Measurements from ENCODE around the gene FFAR1. TPM values are rescaled to one million over a fixed set of nuclear protein-coding genes. Genes with fewer than 3 reads are reported as not detected.
A peak's percentile ranks its signal among the peaks of the same experiment; 100 is the strongest.

FFAR1 gene
- total and polyA plus RNA-seq, 10 donors, result 0.16 to 0.52 (median 0.26) TPM; not detected in 3

DNA sequence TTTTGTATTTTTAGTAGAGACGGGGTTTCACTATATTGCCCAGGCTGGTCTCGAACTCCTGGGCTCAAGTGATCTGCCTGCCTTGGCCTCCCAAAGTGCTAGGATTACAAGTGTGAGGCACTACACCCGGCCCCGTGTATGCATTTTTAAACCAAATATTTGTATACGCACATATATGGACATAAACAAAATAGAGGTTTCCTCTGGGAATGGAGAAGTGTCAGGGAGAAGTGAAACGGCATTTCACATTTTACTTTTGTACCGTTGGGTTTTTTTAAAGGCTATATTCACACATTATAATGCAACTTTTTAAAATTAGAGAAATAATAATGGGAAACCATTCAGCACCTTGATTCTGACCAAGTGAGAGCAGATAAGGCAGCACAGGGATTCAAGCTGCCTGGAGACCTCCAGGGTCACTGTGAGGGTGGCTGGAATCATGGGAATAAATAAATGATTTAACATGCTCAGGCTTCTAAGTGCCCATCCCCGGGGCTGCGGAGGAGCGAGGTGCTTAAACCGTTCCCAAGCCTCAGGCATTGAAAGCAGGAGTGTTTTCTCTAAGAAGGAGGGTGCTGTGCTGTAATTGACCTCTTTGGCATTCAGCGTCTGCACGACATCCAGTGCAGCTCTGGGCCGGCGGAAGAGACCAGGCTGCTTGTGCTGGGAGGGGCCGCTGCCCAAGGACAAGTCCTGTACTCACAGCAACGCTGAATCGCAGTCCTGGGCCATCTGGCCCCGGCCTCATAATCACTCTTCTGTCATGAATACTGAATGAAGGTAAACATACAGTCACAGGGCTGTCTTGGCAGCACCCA lies 47.9 kb downstream of the FFAR1 start:
- Histone ChIP-seq H3K36me3 (no peaks in the 10 kb centered on the region), H3K27me3 (replicated peaks in 1 of 7) (peaks cover 0 to 8% (median 0%) of the 10 kb centered on the region in 7 donors), H3K27ac (no peak overlapping the region), H3K4me3 (no peak overlapping the region), H3K4me1 (peaks cover 0 to 12% (median 5%) of the 10 kb centered on the region in 6 donors), H3K9me3 (no peaks in the 10 kb centered on the region)
- WGBS, 5 donors, result 56 to 67% (median 63%) methylated on average over 19 of the region's 19 CpGs
- TF ChIP-seq POLR2AphosphoS5 (IDR thresholded peaks at IDR 0.05) (peak in 1 of 3 donors; percentile 34), POLR2A (IDR thresholded peaks at IDR 0.05) (no peak)
- TF ChIP-seq, protein P1, sequence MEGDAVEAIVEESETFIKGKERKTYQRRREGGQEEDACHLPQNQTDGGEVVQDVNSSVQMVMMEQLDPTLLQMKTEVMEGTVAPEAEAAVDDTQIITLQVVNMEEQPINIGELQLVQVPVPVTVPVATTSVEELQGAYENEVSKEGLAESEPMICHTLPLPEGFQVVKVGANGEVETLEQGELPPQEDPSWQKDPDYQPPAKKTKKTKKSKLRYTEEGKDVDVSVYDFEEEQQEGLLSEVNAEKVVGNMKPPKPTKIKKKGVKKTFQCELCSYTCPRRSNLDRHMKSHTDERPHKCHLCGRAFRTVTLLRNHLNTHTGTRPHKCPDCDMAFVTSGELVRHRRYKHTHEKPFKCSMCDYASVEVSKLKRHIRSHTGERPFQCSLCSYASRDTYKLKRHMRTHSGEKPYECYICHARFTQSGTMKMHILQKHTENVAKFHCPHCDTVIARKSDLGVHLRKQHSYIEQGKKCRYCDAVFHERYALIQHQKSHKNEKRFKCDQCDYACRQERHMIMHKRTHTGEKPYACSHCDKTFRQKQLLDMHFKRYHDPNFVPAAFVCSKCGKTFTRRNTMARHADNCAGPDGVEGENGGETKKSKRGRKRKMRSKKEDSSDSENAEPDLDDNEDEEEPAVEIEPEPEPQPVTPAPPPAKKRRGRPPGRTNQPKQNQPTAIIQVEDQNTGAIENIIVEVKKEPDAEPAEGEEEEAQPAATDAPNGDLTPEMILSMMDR (IDR thresholded peaks at IDR 0.05 in 8 of 11, conservative IDR thresholded peaks at IDR 0.05 in 3 of 11), result no peak
- DNase-seq, result no peak
- intact Hi-C loops (cut with DNase I; ENCODE audit: low total_unique reads), result no loop called here

DNA sequence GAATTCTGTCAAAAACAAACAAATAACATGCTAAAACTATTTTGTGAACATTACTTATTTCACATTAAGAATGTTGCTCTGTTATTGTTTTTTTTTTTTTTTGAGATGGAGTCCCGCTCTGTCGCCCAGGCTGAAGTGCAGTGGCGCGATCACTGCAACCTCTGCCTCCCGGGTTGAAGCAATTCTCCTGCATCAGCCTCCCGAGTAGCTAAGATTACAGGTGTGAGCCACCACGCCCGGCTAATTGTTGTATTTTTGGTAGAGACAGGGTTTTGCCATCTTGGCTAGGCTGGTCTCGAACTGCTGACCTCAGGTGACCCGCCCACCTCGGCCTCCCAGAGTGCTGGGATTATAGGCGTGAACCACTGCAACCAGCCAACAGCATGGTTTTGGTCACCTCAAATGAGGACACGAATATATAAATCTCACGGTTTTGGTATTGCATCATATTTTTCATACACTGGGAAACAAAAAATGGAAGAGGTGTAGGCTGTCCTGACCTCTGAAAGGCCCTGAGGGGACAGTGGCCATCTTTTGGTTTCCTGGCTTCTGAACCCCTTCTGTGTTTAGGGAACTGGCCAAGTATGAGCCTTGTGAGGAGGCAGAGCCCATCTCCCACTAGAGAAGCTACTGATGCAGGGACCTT lies 48.7 kb downstream of the FFAR1 start:
- TF ChIP-seq POLR2AphosphoS5 (IDR thresholded peaks at IDR 0.05) (no peak), POLR2A (IDR thresholded peaks at IDR 0.05) (no peak)
- TF ChIP-seq, protein P1 (IDR thresholded peaks at IDR 0.05 in 8 of 11, conservative IDR thresholded peaks at IDR 0.05 in 3 of 11), result no peak
- 83 to 92% (median 90%) methylated on average over 14 of the region's 14 CpGs for WGBS, 5 donors
- DNase-seq, result no peak
- H3K4me1 ChIP-seq, result peaks cover 0 to 12% (median 5%) of the 10 kb centered on the region in 6 donors
- H3K9me3 ChIP-seq, result no peaks in the 10 kb centered on the region
- intact Hi-C loops (cut with DNase I; ENCODE audit: low total_unique reads), result no loop called here
- H3K36me3 ChIP-seq, result no peaks in the 10 kb centered on the region
- H3K27ac ChIP-seq, result no peak overlapping the region
- H3K27me3 ChIP-seq (replicated peaks in 1 of 7), result peaks cover 0 to 8% (median 0%) of the 10 kb centered on the region in 7 donors
- no peak overlapping the region for H3K4me3 ChIP-seq

DNA sequence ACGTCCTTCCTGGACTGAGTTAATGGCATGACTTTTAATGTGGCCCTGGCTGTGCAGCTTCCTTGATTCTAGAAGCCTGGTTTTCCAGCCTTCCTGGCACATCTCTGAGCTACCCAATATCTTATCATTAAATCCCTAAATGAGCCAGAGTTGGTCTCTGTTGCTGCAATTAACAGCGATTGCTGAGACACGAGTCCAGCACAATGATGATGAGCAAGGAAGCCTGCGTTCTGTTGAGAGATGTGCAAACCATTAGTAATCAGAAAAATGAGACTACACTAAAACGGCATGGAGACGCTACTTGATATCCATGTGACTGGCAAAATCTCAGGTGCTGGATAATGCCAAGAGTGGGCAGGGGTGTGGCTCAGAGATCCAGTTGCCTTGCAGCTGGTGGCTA lies 49.4 kb downstream of the FFAR1 start:
- 86 to 96% (median 91%) methylated on average over 6 of the region's 6 CpGs for WGBS, 5 donors
- H3K4me1 ChIP-seq, result peaks cover 0 to 12% (median 5%) of the 10 kb centered on the region in 6 donors
- no peak overlapping the region for H3K27ac ChIP-seq
- H3K9me3 ChIP-seq, result no peaks in the 10 kb centered on the region
- no peak overlapping the region for H3K4me3 ChIP-seq
- no peak for DNase-seq
- intact Hi-C loops (cut with DNase I; ENCODE audit: low total_unique reads), result no loop called here
- peaks cover 0 to 8% (median 0%) of the 10 kb centered on the region in 7 donors for H3K27me3 ChIP-seq (replicated peaks in 1 of 7)
- no peaks in the 10 kb centered on the region for H3K36me3 ChIP-seq
- no peak for TF ChIP-seq POLR2AphosphoS5 (IDR thresholded peaks at IDR 0.05)
- TF ChIP-seq, protein P1 (IDR thresholded peaks at IDR 0.05 in 8 of 11, conservative IDR thresholded peaks at IDR 0.05 in 3 of 11), result no peak
- TF ChIP-seq POLR2A (IDR thresholded peaks at IDR 0.05), result no peak

Small RNA genes within 50 kb of the gene (microRNA-seq; reads per million reads assigned to microRNA genes)
- gene MIR5196, result 4.8 to 13.3 (median 10.8) reads per million in 3 donors

Other genes starting within 250 kb of the FFAR1 start
- gene FXYD3, start 232.1 kb upstream of the FFAR1 start, total RNA-seq, result not detected
- 1 to 10 TPM in 1 of 3 donors, under 1 TPM in 2; 0.33 to 1.5 (median 0.70) TPM for gene FXYD3, start 232.1 kb upstream of the FFAR1 start, polyA plus RNA-seq
- gene LGI4, start 212.8 kb upstream of the FFAR1 start, total RNA-seq, result 1 to 10 TPM in 4 of 7 donors, under 1 TPM in 2, not detected in 1; 0.68 to 2.8 (median 1.1) TPM
- 1 to 10 TPM; 2.4 to 9.7 (median 2.5) TPM for gene LGI4, start 212.8 kb upstream of the FFAR1 start, polyA plus RNA-seq
- 10 to 100 TPM in 3 of 7 donors, 1 to 10 TPM in 2, under 1 TPM in 1, not detected in 1; 0.83 to 18.1 (median 8.0) TPM for gene FXYD1, start 209.1 kb upstream of the FFAR1 start, total RNA-seq
- 10 to 100 TPM in 2 of 3 donors, 1 to 10 TPM in 1; 9.8 to 17.8 (median 16.0) TPM for gene FXYD1, start 209.1 kb upstream of the FFAR1 start, polyA plus RNA-seq
- 1 to 10 TPM in 6 of 7 donors, not detected in 1; 1.2 to 3.3 (median 2.5) TPM for gene FXYD7, start 204.6 kb upstream of the FFAR1 start, total RNA-seq
- gene FXYD7, start 204.6 kb upstream of the FFAR1 start, polyA plus RNA-seq, result 1 to 10 TPM; 1.6 to 4.4 (median 2.3) TPM
- gene FXYD5, start 193.2 kb upstream of the FFAR1 start, total RNA-seq, result 100 to 1,000 TPM; 132 to 215 (median 162) TPM
- 100 to 1,000 TPM; 188 to 235 (median 213) TPM for gene FXYD5, start 193.2 kb upstream of the FFAR1 start, polyA plus RNA-seq
- under 1 TPM in 1 of 7 donors, not detected in 6; 0.51 TPM for gene FAM187B, start 119.2 kb upstream of the FFAR1 start, total RNA-seq
- under 1 TPM in 2 of 3 donors, not detected in 1; 0.48 to 0.61 TPM for gene FAM187B, start 119.2 kb upstream of the FFAR1 start, polyA plus RNA-seq
- gene LSR, start 98.9 kb upstream of the FFAR1 start, total RNA-seq, result 10 to 100 TPM; 18.1 to 30.2 (median 21.6) TPM
- gene LSR, start 98.9 kb upstream of the FFAR1 start, polyA plus RNA-seq, result 10 to 100 TPM; 10.9 to 17.4 (median 11.2) TPM
- 100 to 1,000 TPM; 133 to 206 (median 157) TPM for gene USF2, start 78.9 kb upstream of the FFAR1 start, total RNA-seq
- 100 to 1,000 TPM; 132 to 205 (median 145) TPM for gene USF2, start 78.9 kb upstream of the FFAR1 start, polyA plus RNA-seq
- gene HAMP, start 65.4 kb upstream of the FFAR1 start, total RNA-seq, result under 1 TPM in 2 of 7 donors, not detected in 5; 0.60 to 0.67 TPM
- gene HAMP, start 65.4 kb upstream of the FFAR1 start, polyA plus RNA-seq, result 1 to 10 TPM in 2 of 3 donors, under 1 TPM in 1; 0.48 to 5.0 (median 2.0) TPM
- 10 to 100 TPM in 3 of 7 donors, under 1 TPM in 2, not detected in 2; 0.26 to 55.2 (median 35.1) TPM for gene MAG, start 55.7 kb upstream of the FFAR1 start, total RNA-seq
- gene MAG, start 55.7 kb upstream of the FFAR1 start, polyA plus RNA-seq, result under 1 TPM; 0.07 to 0.42 (median 0.16) TPM
- 100 to 1,000 TPM; 251 to 446 (median 339) TPM for gene CD22, start 18.7 kb upstream of the FFAR1 start, total RNA-seq
- gene CD22, start 18.7 kb upstream of the FFAR1 start, polyA plus RNA-seq, result 100 to 1,000 TPM; 292 to 445 (median 394) TPM
- gene FFAR3, start 10.6 kb downstream of the FFAR1 start, total RNA-seq, result 1 to 10 TPM in 4 of 7 donors, under 1 TPM in 2, not detected in 1; 0.55 to 3.2 (median 2.0) TPM
- under 1 TPM; 0.30 to 0.45 (median 0.33) TPM for gene FFAR3, start 10.6 kb downstream of the FFAR1 start, polyA plus RNA-seq
- under 1 TPM in 3 of 7 donors, not detected in 4; 0.60 to 0.67 (median 0.66) TPM for gene GPR42, start 23.2 kb downstream of the FFAR1 start, total RNA-seq
- gene GPR42, start 23.2 kb downstream of the FFAR1 start, polyA plus RNA-seq, result under 1 TPM in 1 of 3 donors, not detected in 2; 0.09 TPM
- 10 to 100 TPM in 5 of 7 donors, 1 to 10 TPM in 2; 3.0 to 53.5 (median 12.6) TPM for gene FFAR2, start 100.4 kb downstream of the FFAR1 start, total RNA-seq
- gene FFAR2, start 100.4 kb downstream of the FFAR1 start, polyA plus RNA-seq, result 1 to 10 TPM in 2 of 3 donors, under 1 TPM in 1; 0.89 to 9.0 (median 5.7) TPM
- gene KRTDAP, start 142.6 kb downstream of the FFAR1 start, total RNA-seq, result 1 to 10 TPM in 1 of 7 donors, not detected in 6; 3.1 TPM
- gene KRTDAP, start 142.6 kb downstream of the FFAR1 start, polyA plus RNA-seq, result not detected
- 10 to 100 TPM in 2 of 7 donors, 1 to 10 TPM in 5; 2.5 to 17.9 (median 4.4) TPM for gene DMKN, start 165.7 kb downstream of the FFAR1 start, total RNA-seq
- 10 to 100 TPM in 2 of 3 donors, 1 to 10 TPM in 1; 7.2 to 15.3 (median 10.7) TPM for gene DMKN, start 165.7 kb downstream of the FFAR1 start, polyA plus RNA-seq
- not detected for gene SBSN, start 180.4 kb downstream of the FFAR1 start, total RNA-seq
- under 1 TPM; 0.05 to 0.33 (median 0.19) TPM for gene SBSN, start 180.4 kb downstream of the FFAR1 start, polyA plus RNA-seq
- under 1 TPM in 1 of 7 donors, not detected in 6; 0.17 TPM for gene GAPDHS, start 185.6 kb downstream of the FFAR1 start, total RNA-seq
- under 1 TPM in 2 of 3 donors, not detected in 1; 0.13 to 0.14 TPM for gene GAPDHS, start 185.6 kb downstream of the FFAR1 start, polyA plus RNA-seq
- 10 to 100 TPM; 47.6 to 67.7 (median 50.4) TPM for gene TMEM147, start 197.7 kb downstream of the FFAR1 start, total RNA-seq
- 10 to 100 TPM; 57.9 to 88.7 (median 78.7) TPM for gene TMEM147, start 197.7 kb downstream of the FFAR1 start, polyA plus RNA-seq
- not detected for gene ATP4A, start 215.8 kb downstream of the FFAR1 start, total RNA-seq
- gene ATP4A, start 215.8 kb downstream of the FFAR1 start, polyA plus RNA-seq, result not detected
- gene PMIS2, start 238.3 kb downstream of the FFAR1 start, total RNA-seq, result not detected
- gene PMIS2, start 238.3 kb downstream of the FFAR1 start, polyA plus RNA-seq, result not detected

Data from spleen (tissue), 11 donors.